NCI-H2029 treated with DMSO at 0.1 percent for 48 hours (cell line): Measurements from ENCODE around the gene KDF1.

Experiments
- DNase-seq: peaks from one replicate; lab custom pipeline; 2025; lab: John Stamatoyannopoulos, UW

Gene KDF1, protein sequence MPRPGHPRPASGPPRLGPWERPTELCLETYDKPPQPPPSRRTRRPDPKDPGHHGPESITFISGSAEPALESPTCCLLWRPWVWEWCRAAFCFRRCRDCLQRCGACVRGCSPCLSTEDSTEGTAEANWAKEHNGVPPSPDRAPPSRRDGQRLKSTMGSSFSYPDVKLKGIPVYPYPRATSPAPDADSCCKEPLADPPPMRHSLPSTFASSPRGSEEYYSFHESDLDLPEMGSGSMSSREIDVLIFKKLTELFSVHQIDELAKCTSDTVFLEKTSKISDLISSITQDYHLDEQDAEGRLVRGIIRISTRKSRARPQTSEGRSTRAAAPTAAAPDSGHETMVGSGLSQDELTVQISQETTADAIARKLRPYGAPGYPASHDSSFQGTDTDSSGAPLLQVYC

DNA sequence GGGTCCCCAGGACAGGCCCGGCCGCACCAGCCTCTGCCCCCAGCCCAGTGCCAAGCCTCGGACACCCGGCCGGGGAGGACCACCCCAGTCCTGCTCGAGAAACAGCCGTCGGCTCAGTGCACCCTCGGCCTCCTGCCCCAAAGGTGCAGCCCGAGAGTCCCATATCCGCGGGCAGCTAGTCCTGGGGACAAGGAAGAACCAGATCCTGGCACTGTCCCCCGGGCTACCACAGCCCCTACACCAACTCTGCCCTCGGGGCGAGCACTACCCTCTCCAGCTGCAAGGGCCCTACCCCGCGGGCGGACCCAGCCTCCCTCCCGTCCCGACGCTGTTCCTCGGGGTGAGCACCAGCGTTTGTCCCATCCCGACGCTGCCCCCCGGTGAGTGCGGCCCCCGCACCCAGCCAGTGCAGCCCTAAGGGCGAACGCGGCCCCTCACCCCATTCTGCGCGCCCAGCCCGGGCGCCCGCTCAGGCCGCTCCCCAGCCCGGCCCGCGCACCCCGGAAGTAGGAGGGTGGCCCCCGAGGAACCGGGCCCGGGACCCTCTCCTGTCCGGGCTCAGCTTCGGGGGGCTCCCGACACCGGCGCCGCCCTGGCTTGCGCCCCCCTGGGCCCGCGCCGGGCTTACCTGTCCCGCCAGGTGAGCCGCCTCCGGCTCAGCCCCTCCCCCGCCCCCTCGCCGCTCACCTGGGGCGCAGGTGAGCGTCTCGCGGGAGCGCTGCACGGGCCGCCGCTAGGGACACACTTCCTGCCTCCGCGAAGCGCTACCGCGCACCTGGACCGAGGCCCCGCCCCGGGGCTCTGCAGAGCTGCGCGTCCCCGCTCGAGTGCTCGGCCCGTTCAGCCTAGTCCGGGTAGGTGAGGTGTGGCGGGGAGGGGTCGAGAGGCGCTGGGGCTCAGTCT, at the start of gene KDF1:
KDF1 (minus strand) TSS at position 747 of the 903 bp plus-strand sequence. CDS start 8,088 bp downstream, outside the sequence.
- DNase-seq, result peak; percentile 28

DNA sequence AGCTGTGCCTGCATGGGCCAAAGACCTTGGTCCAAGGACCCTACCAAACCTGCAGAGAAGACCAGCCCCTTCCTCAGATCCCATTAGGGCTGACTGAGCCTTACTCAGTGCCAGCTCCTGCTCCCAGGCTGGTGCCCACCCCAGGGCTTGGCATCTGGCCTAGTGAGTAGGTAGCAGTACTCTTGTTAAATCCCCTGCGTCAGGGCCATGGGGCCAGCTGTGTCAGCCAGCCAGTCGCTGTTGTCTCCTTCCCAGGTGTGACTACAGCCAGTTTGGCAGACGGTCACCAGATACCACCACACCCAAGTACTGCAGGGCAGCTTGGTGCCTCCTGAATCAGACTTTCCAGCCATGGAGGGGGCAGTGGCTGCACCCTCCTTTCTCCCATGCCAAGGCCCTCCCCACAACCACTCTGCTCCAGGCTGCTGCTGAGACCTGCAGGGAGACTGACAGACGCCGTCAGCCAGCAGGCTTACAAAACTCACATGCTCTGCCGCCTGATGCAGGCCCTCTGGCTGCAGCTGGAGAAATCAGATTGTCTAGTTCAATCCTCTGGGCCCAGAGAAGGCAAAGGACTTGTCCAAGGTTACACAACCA, 49.4 kb upstream of the KDF1 start:
- DNase-seq, result no peak

DNA sequence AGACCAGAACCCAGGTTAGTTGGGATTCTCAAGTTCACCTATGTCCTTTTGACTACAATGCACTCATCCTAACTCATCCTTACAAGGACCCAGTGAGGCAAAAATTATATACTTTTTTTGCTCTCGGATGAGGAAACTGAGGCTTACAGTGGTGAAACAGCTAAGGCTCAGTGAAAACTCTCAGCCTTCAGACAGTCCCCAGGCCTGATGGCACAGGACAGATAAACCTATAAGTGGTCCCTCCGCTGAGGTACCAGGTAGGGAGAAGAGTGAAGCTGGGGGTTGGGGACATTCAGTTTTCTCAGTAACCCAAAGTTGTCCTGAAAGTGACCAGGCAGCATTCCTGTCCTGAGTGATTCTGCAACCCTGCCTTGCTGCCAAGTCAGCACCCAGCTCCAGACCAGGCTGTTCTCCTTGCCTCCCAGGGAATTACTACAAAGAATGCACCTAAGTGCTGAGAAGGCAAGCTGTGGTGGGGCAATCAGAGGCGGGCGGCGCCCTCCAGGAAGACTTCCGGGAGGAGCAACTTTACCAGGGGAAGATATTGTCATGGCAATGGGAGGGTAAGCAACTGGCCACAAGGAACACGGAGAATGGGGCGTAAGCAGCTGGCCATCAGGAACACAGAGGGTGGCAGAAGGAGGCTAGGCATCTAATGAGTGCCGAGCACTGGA, 47.8 kb upstream of the KDF1 start:
- DNase-seq, result no peak

DNA sequence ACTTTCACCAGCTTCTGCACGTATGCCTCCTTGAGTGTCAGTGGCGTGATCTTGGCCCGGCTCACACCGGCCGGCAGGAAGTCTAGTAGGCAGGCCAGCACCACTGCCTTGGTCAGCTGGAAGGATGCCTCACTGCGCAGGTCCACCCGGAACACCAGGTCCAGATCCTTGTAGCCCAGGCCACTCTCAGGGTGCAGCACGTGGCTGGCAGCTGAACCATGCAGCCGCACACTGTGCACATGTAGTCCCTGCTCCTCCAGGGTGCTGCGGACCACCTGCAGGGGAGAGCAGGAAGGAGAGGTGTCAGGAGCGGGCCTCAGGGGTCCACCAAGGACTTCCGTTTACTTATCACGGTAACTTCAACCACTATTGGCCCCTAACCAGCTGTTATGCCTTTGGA, 46.4 kb upstream of the KDF1 start:
- no peak for DNase-seq

- DNase-seq, result no peak
Observed at GRCh38 chr1:27005648-27006496, 45.6 kb upstream of the KDF1 start.

GRCh38 chr1:27005166-27005530, 44.9 kb upstream of the KDF1 start:
- DNase-seq, result no peak

- no peak for DNase-seq
Observed at GRCh38 chr1:27004471-27005165, 44.4 kb upstream of the KDF1 start.

DNA sequence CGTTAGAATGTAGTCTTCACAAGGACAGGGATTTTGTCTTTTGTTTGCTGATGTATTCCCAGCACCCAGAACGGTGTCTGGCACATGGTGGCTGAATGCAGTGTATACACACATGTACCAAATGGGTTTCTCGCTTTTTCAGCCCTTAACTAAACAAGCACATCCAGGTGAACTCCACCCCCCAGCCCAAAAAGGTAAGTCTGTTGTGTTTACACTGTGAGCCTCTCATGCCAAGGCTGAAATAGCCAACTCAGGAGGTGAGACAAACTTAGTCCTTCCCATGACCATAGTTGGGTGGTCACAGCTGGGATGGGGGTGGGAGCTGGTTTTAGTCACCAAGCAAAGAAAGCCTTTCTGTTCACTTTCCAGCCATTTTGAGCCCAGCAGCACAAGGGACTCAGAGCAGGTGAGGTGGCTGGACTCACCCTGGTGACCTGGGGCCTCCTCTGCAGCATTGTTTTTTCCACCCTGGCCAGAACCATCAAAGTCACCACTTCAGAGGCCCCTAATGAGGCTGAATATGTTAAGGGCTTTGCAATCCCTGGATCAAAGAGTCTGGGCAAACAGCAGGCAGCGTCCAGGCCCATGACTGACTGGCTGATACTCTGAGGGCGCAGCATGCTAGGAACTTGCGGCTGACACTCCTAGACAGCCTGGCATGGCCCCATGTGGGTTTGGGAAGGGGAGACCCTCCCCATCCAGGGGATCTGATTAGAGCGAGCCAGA, 43.6 kb upstream of the KDF1 start:
- DNase-seq, result no peak

GRCh38 chr1:27001570-27002360, 41.5 kb upstream of the KDF1 start:
- DNase-seq, result no peak

DNA sequence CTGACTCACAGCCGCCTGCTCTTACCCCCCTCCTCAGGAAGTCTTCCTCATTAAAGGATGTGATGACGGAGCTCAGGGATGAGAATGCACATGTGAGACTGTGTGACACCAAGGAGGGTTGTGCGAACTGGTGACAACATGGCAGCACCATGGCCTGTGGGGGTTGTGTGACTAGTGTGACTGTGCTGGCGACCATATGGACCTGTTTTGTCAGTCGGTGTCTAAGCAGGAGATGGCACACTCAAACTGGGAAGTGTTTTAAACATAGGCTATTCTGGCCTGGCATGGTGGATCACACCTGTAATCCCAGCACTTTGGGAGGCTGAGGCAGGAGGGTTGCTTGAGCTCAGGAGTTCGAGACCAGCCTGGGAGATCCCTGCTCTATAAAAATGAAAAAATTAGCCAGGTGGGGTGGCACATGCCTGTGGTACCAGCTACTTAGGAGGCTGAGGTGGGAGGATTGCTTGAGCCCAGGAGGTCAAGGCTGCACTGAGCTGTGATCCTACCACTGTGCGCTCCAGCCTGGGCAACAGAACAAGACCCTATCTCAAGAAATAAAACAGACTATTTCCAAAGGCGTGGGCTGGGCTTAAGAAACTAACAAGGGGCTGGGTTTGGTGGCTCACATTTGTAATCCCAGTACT, 40.7 kb upstream of the KDF1 start:
- no peak for DNase-seq

DNA sequence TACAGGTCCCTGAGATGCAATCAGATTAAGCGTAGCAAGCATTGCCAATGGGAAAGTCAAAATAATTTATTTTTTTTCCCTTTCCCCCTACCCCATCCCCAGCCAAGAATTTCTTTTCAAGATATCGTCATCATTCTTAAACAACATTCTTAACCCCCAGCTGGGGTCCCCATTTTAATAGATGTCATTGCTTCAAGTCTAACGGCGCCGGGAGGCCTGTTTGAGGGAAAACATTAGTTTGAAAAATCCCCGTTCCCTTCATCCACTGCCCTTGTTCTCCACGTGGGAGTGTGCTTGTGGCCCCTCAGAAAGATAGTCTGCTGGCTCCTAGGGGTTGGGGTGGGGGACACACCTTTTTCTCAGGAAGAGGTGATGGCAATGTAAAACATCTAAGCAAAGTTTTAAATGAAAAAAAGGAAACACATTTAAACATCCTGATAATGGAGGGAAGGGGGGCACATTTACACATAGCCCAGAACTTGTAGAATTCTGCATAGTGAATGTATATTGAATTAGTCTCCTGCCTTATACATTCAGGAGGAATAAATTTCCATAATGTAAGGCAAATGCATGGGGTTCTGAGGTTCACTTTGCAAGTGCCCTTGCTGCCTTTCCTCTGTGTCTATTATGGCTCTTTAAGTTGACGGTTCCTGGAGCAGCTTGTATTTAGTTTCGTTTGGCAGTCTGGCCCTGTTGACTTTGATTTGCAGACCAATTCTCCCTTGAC, 40.0 kb upstream of the KDF1 start:
- no peak for DNase-seq

- DNase-seq, result no peak
Observed at GRCh38 chr1:26999440-26999987, 39.2 kb upstream of the KDF1 start.

DNA sequence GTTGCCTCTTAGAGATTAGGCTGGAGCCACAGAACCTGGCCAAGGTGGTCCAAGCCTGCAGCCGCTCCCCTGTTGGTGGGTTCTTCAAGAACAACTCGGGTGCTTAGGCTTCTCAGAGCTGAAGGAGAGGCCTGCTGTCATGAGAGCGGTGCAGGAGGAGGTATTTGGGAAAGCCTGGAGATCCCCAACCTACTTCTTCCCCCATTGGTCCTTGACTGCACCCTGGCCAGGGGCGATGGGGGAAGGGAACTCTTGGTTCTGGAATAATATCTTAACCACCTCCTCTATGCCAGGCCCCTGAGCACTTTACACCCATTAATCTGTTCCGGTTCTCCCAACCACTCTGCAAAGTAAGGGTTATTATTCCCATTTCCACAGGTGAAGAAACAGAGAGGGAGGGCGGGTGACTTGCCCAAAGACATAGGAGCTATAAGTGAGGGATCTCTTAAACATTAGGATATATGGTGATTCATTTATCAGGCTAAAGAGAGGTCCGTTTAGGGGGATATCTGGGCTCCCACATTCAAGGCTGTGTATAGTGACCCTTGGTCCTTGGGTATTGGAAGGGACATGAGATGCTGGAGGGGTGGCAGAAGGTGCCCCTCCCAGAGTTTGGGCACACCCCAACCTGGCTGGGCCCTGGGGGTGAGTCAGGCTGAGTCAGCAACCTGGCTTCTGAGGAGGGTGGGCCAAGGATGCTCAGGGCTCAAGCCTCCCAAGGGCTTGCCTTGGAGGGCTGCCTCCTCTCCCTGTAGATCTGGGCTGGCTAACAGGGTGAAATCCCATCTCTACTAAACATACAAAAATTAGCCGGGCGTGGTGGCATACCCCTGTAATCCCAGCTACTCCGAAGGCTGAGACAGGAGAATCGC, 38.4 kb upstream of the KDF1 start:
- DNase-seq, result no peak

- no peak for DNase-seq
Observed at GRCh38 chr1:26996665-26997064, 36.4 kb upstream of the KDF1 start.

GRCh38 chr1:26996024-26996423, 35.8 kb upstream of the KDF1 start:
- no peak for DNase-seq

DNA sequence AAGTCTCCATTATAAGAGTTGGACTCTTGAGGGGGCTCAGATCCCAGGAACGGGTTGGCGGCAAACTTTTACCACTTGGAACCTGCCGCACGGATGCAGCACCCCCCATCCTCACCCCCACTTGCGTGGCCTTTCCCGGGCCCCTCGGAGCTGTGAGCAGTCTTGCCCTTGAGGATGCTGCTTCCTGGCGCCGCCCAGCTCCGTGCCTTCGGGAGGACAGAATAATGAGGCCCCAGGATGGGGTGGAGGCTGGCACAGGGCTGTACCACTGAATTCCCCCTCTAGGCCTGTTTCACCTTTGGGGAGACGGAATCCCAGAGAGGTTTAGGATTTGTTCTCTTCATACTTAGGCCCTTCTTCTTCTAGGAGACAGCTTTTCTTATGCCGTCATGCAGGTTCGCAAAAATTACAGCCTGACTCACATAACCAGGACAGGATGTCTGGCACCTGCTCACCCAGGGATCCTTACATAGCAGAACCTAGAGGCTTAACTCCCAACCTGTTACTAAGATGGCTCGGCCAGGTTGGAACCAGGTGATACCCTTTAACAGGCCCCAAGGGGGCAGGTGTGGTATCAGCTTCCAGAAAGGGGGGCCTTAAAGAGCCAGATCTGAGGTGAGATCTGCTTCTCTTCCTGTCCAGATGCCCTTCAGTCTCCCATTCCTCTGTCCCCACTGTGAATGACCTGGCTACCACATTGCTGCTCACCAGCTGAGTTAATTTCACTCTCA, 34.7 kb upstream of the KDF1 start:
- no peak for DNase-seq
